ENCODE data around the gene MYH14.

The MYH14 gene

DNA sequence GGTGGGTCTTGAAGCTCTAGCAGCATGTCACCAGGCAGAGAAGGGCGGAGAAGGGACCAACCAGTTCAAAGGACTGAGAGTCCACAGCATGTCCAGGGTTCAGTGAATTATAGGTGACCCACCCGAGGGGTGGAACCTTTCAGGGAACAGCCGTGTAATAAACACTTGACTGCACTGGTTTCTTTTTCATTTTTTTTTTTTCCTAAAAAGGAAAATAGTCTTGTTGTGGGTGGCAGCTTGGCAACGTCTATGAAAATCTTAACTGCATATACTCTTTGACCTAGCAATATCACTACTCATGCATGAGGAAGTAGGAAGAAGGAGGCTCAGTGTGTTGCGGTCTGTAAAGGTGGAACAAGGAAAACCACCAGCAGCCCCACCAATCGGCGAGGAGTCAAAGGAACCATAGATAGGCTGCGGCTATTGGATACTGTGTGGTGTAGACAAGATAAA lies 13.0 kb upstream of the MYH14 start:
- DNase-seq: no peak
- in situ Hi-C loops (cut with HindIII; ENCODE audit: low pct_ligation_motif_present, low pct_unique_long_range_greater_than_20kb, low sequenced_read_pairs): no loop called here

DNA sequence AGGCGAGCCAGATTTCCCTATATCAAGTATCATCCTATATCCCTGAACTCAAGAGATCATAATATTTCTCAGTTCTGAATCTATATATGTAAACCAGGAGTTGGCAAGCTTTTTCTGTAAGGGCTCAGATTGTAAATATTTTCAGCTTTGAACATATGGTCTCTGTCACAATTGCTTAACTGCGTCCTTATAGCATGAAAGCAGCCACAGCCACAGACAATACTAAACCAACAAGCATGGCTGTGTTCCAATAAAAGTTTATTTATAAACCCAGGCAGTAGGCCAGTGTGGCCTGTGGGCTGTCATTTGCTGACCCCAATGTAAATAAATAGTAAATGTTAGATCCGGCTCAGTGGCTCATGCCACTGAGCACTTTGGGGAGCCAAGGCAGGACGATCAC lies 12.2 kb upstream of the MYH14 start:
- no peak for DNase-seq
- in situ Hi-C loops (cut with HindIII; ENCODE audit: low pct_ligation_motif_present, low pct_unique_long_range_greater_than_20kb, low sequenced_read_pairs): no loop called here

DNA sequence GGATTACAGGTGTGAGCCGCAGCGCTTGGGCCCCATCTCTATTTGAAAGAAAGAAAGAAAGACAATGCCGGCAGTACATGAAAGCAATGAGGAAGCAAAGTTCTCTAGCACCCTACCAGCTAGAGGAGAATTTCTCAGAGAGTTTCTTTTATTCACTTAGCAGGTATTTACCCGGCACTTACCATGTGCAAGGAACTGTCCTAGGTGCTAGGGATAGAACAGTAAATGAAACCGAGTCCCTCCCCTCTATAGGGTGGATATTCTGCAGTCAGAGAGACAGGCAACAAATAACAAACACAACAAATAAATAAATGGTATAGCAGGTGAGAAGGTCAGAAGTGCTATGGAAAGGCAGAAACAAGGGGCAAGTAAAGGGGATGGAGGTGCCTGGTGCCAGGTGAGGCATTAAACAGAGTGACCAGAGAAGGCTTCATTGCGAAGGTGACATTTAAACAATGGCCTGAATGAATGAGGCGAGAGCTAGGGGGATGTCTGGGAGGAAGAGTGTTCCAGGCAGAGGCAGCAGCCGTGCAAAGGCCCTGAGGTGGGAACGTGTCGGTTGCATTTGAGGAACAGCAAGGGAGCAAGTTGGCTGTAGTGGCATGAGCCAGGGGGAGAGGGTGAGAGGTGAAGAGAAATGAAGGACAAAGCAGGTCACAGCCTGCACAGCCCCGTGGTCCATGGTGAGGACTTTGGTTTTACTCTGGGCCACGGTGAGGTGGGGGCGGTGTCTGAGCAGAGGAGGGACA lies 10.8 kb upstream of the MYH14 start:
- in situ Hi-C loops (cut with HindIII; ENCODE audit: low pct_ligation_motif_present, low pct_unique_long_range_greater_than_20kb, low sequenced_read_pairs): no loop called here
- DNase-seq: no peak

DNA sequence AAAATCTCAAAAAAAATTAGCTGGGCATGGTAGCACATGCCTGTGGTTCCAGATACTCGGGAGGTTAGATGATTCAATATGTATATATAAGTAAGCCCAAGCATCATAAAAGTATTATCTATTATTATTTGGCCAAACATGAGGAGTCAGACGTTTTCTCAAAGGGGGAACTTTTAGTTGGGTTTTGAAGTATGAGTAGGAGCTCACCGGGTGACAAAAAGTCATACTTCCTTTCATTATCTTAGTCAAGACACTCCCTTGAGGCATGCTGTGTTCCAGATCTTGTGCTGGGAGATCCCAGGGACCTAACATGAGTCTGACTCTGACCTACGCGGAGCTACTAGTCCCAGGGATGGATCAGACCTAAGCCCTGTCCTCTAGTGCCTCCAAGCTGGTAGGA lies 8.2 kb upstream of the MYH14 start:
- in situ Hi-C loops (cut with HindIII; ENCODE audit: low pct_ligation_motif_present, low pct_unique_long_range_greater_than_20kb, low sequenced_read_pairs): no loop called here
- no peak for DNase-seq

DNA sequence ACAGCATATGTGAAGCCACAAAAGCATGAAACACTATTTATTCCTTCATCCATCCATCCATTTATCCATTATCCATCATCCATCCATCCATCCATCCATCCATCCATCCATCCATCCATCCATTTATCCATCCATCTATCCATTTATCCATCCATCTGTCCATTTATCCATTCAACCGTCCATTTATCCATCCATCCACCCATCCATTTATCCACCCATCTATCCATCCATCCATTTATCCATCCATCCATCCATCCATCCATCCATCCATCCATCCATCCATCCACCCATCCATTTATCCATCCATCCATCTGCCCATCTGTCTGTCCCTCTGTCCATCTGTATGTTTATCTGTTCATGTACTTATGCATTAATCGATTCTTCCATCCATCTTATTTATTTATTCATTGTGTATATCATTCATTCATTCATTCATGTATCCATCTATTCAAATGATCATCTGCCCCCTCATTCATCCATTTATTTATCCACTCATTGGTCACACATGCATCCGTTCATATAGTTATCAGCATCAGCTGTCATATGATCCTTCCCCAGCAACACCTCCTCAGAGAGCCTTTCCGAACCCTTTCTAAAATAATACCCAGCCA lies 7.0 kb upstream of the MYH14 start:
- in situ Hi-C loops (cut with HindIII; ENCODE audit: low pct_ligation_motif_present, low pct_unique_long_range_greater_than_20kb, low sequenced_read_pairs): no loop called here
- no peak for DNase-seq

DNA sequence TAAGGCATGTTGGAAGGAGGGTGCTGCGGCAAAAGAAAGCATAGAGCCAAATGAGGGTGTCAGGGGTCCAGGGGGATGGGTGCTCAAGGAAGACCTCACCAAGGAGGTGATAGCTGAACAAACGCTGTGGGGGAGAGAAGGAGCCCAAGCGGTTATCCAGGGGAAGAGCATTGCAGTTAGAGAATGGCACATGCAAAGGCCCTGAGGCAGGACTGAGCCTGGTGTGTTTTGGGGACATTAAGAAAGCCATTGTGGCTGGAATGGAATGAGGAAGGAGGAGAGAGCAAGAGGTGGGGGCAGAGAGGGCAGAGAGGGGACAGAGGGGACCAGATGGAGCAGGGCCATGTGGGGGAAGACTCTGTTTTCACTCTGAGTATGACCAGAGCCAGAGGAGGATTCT lies 6.1 kb upstream of the MYH14 start:
- in situ Hi-C loops (cut with HindIII; ENCODE audit: low pct_ligation_motif_present, low pct_unique_long_range_greater_than_20kb, low sequenced_read_pairs): no loop called here
- no peak for DNase-seq

DNA sequence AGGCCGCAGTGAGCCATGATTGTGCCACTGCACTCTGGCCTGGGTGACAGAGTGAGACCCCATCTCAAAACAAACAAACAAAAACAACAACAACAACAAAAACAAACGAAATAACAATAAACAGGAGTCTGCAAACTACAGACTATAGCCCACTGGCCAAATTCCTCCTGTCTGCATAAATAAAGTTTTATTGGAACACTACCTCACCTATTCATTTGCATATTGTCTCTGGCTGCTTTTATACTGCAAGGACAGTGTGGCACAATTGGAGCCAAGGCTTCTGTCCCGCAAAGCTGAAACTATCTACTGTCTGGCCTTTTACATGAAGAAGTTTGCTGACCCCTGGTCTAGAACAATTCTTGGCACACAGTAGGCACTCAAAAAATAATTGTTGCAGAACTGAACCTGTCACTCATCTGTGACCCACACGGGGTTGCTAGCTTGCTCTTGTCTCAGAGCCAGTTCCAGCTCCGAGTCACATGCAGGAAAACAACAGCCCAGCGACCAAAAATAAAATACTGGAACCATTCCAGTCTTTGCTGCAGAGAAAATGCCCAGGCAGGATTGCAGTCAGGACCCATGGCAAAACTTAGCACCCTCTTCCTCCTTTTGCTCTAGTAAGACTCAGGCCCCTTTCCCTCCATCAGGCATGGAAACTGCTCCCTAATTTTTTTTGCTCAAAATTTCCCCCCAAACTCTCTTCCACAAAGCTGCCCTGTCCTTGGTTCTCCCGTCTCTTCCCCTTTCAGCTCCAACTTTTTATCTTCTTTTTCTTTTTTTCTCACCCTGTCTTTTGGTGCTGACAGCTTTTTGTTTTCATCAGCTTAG lies 4.8 kb upstream of the MYH14 start:
- no peak for DNase-seq
- in situ Hi-C loops (cut with HindIII; ENCODE audit: low pct_ligation_motif_present, low pct_unique_long_range_greater_than_20kb, low sequenced_read_pairs): no loop called here

DNA sequence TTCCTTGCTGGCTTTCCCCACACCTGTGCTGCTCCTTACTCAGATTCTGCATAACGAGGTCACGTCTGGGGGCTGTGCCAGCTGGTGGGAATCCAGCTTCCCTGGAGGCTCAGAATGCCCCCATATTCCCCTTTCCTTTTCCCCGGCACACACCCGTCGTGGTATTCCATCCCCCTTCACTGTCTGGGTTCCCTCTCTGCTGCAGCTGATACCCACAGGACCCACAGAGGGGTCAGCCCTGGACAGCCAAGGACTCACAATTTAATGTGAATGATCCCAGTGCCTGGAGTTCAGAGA lies 4.2 kb upstream of the MYH14 start:
- in situ Hi-C loops (cut with HindIII; ENCODE audit: low pct_ligation_motif_present, low pct_unique_long_range_greater_than_20kb, low sequenced_read_pairs): no loop called here
- DNase-seq: no peak

DNA sequence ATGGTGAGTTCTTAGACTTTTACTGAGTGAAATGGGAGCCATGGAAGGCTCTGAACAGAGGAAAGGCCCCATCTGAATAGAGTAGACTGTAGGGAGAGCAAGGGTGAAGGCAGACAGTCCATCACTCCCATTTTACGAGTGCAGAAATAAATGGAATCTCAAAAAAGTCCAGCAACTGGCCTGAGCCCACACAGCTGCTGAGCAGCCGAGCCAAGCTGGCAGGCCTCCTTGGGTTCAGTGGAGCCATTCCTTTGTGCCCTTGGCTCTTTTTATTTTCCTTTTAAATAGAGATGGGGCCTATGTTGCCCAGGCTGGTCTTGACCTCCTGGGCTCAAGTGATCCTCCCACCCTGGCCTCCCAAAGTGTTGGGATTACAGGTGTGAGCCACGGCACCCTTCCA lies 1.0 kb upstream of the MYH14 start:
- DNase-seq: no peak
- in situ Hi-C loops (cut with HindIII; ENCODE audit: low pct_ligation_motif_present, low pct_unique_long_range_greater_than_20kb, low sequenced_read_pairs): no loop called here

DNA sequence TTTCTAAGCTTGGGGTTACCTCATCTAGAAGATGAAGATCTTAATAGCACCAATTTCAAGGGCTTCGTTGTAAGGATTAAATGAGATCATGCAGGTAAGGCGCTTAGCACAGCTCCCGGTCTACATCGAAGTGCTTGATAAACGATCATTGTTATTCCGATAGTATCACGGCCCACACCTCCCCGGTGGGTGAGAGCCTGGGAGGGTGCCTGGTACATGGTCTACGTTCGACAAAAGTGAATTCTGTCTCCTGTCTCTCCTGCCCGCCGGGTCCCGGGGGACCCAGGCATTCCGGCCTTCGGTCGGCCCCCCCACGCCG lies 501 bp upstream of the MYH14 start:
- in situ Hi-C loops (cut with HindIII; ENCODE audit: low pct_ligation_motif_present, low pct_unique_long_range_greater_than_20kb, low sequenced_read_pairs): no loop called here
- DNase-seq: no peak

DNA sequence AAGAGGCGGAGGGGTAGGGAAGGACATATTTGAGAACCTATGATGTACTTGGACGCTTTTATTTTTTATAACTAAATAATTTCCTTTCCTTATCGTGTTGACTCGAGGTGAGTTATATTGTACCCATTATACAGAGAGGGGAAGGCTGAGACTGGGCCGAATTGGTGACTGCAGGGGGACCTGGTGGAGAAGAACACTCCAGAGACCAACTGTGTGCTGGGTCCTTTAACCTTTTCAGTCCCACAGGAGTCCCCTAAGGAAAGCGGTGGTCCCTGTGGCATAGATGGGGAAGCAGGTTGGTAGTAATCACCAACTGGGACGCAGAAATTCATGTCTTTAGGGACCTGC lies 633 bp downstream of the MYH14 start:
- in situ Hi-C loops (cut with HindIII; ENCODE audit: low pct_ligation_motif_present, low pct_unique_long_range_greater_than_20kb, low sequenced_read_pairs): no loop called here
- no peak for DNase-seq

DNA sequence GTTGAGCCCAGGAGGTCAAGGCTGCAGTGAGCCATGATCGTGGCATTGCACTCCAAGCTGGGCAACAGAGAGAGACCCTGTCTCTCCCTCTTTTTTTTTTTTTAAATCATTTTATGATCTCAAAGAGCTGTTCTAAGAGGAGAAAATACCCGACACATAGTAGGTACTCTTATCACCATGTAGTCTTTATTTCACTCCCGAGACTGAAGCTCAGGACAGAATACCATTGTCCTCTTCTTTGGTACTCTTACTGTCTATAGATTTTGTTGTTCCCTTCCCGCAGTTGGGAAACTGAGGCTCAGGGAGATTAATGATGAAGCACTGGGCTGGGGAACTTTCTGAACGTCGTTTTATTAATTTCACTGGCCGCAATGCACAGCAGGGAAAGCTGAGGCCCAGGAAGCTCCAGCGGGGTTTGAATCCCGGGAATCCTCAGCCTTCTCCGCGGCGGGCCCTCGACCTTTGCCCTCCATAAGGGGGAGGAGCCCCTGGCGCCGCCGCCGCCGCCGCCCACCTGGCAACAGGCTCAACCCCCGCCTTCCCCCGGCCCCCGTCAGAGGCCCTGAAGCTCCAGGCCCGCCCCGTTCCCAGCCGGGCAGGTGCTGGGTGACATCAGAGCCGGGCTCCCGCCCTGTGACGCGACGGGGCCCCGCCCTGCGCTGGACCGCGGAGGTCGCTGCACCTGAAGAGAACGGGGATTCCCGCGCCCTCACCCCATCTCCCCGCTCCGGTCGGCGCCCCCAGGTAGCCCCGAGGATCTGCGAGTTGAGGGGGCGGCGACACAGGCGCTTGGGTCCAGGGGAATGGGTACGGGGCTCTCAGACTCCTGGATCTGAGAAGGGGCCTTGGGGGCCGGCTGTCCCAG lies 1.6 kb downstream of the MYH14 start:
- in situ Hi-C loops (cut with HindIII; ENCODE audit: low pct_ligation_motif_present, low pct_unique_long_range_greater_than_20kb, low sequenced_read_pairs): no loop called here
- DNase-seq: no peak

DNA sequence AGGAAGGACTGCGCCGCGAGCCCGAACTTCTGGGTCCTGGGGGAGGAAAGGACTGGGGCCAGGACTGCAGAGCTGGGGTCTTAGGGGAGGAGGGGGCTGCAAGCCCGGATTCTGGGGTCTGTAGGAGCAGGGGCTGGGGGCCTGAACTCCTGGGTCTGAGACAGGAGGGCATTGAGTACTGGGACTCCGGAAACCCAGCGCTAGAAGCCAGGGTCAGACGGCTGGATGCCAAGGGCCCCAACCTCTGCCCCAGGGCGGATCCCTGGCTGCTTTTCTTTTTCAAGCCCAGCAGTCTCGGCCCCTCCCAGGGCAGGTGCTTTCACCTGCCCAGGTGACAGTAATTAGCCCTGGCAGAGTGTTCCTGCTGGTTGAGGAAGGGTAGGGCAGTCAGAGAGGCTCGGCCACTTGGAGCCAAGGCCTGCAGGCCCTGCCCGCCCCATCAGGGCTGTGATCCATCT lies 2.3 kb downstream of the MYH14 start:
- in situ Hi-C loops (cut with HindIII; ENCODE audit: low pct_ligation_motif_present, low pct_unique_long_range_greater_than_20kb, low sequenced_read_pairs): no loop called here
- no peak for DNase-seq

DNA sequence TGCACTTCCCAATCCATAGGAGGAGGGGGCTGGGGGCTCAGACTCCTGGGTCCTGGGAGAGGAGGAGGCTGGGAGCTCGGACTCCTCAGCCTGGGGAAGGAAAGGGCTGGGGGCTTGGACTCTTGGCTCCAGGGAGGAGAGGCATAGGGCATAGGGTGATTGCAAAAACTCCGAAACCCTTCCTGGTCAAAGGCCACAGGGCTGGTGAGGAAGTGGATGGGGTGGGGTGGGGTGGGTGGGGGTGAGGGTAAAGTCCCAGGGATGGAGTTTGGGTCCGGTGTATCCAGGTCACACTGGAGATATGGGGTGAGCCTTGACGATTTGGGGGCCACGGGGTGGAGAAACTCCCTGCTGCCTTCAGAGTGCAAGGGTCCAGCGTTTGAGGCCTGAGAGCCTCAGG lies 2.8 kb downstream of the MYH14 start:
- in situ Hi-C loops (cut with HindIII; ENCODE audit: low pct_ligation_motif_present, low pct_unique_long_range_greater_than_20kb, low sequenced_read_pairs): no loop called here
- DNase-seq: no peak

DNA sequence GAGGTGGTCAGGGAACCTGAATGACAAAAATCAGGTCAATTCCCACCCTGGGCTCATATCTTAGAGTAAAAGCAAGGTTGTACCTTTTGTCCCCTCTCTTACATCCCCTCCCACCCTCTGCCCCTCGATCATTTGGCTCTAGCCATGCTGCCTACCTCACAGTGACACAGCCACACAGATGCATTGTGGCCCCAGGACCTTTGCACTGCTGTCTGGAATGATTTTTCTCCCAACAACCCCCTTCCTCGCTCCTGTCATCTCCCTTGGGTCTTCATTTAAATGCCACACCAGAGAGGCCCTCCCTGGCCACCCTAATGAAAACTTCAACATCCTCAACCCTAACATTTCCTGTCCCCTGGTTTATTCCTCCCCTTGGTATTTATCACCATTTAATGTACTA lies 4.3 kb downstream of the MYH14 start:
- in situ Hi-C loops (cut with HindIII; ENCODE audit: low pct_ligation_motif_present, low pct_unique_long_range_greater_than_20kb, low sequenced_read_pairs): no loop called here
- no peak for DNase-seq

DNA sequence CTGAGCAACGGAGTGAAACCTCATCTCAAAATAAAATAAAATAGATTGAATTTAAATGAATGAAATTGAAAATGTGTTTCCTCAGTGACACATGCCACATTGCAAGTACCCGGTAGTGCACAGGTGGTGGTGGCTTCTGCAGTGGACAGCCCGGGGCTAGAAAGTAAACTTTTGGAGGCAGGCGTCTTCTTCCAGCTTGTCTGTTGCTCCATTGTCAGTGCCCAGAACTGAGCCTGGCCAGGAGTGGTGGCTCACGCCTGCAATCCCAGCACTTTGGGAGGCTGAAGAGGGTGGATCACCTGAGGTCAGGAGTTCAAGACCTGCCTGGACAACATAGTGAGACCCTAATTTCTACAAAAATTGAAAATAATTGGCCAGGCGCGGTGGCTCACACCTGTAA lies 5.7 kb downstream of the MYH14 start:
- in situ Hi-C loops (cut with HindIII; ENCODE audit: low pct_ligation_motif_present, low pct_unique_long_range_greater_than_20kb, low sequenced_read_pairs): no loop called here
- DNase-seq: no peak

DNA sequence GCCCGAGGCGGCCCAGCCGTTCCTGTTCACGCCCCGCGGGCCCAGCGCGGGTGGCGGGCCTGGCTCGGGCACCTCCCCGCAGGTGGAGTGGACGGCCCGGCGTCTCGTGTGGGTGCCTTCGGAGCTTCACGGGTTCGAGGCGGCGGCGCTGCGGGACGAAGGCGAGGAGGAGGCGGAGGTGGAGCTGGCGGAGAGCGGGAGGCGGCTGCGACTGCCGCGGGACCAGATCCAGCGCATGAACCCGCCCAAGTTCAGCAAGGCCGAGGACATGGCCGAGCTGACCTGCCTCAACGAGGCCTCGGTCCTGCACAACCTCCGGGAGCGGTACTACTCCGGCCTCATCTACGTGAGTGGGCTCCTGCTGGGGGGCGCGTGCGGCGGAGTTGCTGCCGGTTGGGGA lies 7.0 kb downstream of the MYH14 start:
- no peak for DNase-seq

DNA sequence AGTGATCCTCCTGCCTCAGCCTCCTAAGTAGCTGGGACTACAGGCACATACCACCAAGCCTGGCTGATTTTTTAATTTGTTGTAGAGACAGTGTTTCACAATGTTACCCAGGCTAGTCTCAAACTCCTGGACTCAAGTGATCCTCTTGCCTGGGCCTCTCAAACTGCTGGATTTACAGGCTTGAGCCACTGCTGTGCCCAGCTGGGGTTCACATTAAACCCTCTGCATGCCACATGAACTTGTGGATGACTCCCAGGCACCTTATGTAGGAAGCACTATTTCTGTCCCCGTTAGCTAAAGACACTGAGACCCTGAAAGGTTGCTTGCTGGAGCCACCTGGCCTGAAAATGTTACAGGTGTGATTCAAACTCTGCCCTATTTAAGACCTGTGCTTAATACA lies 10.5 kb downstream of the MYH14 start:
- DNase-seq: no peak
- in situ Hi-C loops (cut with HindIII; ENCODE audit: low pct_ligation_motif_present, low pct_unique_long_range_greater_than_20kb, low sequenced_read_pairs): no loop called here

More for the DNA sequence above, 7.0 kb downstream of the MYH14 start:
- in situ Hi-C loops (cut with HindIII; ENCODE audit: low pct_ligation_motif_present, low pct_unique_long_range_greater_than_20kb, low sequenced_read_pairs): no loop called here
